Progenitor cell of endocrine pancreas (in vitro differentiated cells): Measurements from ENCODE around the gene PPP1R36. TPM values are rescaled to one million over a fixed set of nuclear protein-coding genes. Genes with fewer than 3 reads are reported as not detected.

Experiments
- DNase-seq: peaks from one replicate; pipeline ENCODE4 v3.0.0; 2021; ENCODE audit warnings: low spot score; ENCODE audit not compliant: unreplicated experiment
- H3K27ac Mint-ChIP-seq: 2 replicates; pipeline ENCODE4 v1.8.0; 2021; ENCODE audit warnings: mild to moderate bottlenecking, moderate library complexity, mixed read lengths
- H3K27me3 Mint-ChIP-seq: 2 replicates; pipeline ENCODE4 v1.8.0; 2021; ENCODE audit warnings: mixed read lengths
- H3K36me3 Mint-ChIP-seq: 2 replicates; pipeline ENCODE4 v1.8.0; 2022; ENCODE audit warnings: mixed read lengths; ENCODE audit not compliant: insufficient read depth
- H3K4me1 Mint-ChIP-seq: 2 replicates; pipeline ENCODE4 v1.8.0; 2021; ENCODE audit warnings: low read depth, mixed read lengths
- H3K4me3 Mint-ChIP-seq: 2 replicates; pipeline ENCODE4 v1.8.0; 2021; ENCODE audit warnings: low read depth, mild to moderate bottlenecking, moderate library complexity, mixed read lengths
- H3K9me3 Mint-ChIP-seq: 2 replicates; pipeline ENCODE4 v1.8.0; 2021; ENCODE audit warnings: low read depth, mixed read lengths
- total RNA-seq: library from RNA; stranded (reverse); gene quantifications from 2 replicates; pipeline ENCODE4 v1.2.1, GENCODE V29; 2021
- TF ChIP-seq, protein P1 (sequence below): fragments of 200-600 bp; sonication (generic); IDR thresholded peaks from one replicate; pipeline ENCODE4 v1.5.0; 2021; ENCODE audit warnings: antibody characterized with exemption, mild to moderate bottlenecking; ENCODE audit not compliant: unreplicated experiment

Gene PPP1R36
- total RNA-seq, 1 donor from 2014 or later: 0.79 TPM

DNA sequence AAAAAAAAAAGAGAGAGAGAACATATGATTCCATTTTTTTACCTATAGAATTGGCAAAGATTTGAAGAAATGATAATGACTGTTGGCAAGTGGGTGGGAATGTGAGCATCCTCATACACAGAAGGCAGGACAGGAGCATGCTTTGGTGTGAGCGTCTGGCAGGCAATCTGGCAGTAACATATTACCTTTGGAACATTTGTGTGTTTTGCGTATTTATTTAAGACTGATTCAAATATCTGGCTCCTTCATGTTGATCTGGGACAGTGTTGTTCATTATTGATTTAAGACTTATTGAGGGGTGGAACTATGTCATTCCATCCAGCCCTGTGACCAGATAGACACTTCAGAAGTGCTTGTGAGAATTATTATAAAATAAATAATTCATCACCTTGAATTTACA, 53.1 kb downstream of the PPP1R36 start:
- no peak overlapping the region for H3K27ac Mint-ChIP-seq
- H3K27me3 Mint-ChIP-seq: peaks cover 14% of the 10 kb centered on the region
- no peaks in the 10 kb centered on the region for H3K9me3 Mint-ChIP-seq
- DNase-seq: no peak
- peaks cover 7% of the 10 kb centered on the region for H3K4me1 Mint-ChIP-seq
- no peaks in the 10 kb centered on the region for H3K36me3 Mint-ChIP-seq
- TF ChIP-seq, protein P1, sequence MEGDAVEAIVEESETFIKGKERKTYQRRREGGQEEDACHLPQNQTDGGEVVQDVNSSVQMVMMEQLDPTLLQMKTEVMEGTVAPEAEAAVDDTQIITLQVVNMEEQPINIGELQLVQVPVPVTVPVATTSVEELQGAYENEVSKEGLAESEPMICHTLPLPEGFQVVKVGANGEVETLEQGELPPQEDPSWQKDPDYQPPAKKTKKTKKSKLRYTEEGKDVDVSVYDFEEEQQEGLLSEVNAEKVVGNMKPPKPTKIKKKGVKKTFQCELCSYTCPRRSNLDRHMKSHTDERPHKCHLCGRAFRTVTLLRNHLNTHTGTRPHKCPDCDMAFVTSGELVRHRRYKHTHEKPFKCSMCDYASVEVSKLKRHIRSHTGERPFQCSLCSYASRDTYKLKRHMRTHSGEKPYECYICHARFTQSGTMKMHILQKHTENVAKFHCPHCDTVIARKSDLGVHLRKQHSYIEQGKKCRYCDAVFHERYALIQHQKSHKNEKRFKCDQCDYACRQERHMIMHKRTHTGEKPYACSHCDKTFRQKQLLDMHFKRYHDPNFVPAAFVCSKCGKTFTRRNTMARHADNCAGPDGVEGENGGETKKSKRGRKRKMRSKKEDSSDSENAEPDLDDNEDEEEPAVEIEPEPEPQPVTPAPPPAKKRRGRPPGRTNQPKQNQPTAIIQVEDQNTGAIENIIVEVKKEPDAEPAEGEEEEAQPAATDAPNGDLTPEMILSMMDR: no peak
- H3K4me3 Mint-ChIP-seq: no peak overlapping the region

DNA sequence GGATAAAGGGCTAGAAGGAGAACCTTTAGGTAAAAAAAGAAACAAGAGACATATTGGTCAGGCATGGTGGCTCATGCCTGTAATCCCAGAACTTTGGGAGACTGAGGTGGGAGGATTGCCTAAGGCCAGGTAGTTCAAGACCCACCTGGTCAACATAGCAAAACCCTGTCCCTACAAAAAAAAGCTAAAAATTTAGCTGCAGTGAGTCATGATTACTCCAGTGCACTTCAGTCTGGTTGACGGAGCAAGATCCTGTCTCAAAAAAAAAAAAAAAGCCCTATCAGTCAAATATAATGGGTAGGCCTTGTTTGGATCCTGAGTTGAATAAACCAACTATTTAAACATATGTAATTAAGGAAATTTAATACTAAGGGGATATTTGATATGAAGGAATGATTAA, 54.2 kb downstream of the PPP1R36 start:
- TF ChIP-seq, protein P1: no peak
- no peaks in the 10 kb centered on the region for H3K36me3 Mint-ChIP-seq
- H3K27ac Mint-ChIP-seq: no peak overlapping the region
- no peaks in the 10 kb centered on the region for H3K9me3 Mint-ChIP-seq
- H3K4me1 Mint-ChIP-seq: peaks cover 7% of the 10 kb centered on the region
- no peak for DNase-seq
- H3K4me3 Mint-ChIP-seq: no peak overlapping the region
- H3K27me3 Mint-ChIP-seq: peaks cover 14% of the 10 kb centered on the region

DNA sequence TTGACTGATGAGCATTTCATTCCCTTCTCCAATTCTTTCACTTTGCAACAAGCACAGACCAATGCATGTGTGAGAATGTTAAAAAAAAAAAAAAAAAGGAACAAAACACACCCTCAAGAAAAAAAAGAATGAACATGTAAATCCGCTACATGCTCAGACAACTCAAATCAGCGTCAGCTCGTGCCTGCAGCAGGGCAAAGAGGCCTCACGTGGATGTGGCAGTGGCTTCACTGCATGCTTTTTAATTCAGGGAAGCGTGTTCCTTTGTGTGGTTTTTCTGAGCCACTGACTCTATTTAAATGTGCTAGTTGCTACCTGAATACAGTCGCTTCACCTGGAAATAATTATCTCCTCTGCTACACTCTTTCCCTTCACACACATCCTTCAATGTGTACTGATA, 55.1 kb downstream of the PPP1R36 start:
- Mint-ChIP-seq H3K4me3 (no peak overlapping the region), H3K4me1 (peaks cover 7% of the 10 kb centered on the region), H3K27ac (no peak overlapping the region), H3K27me3 (peaks cover 14% of the 10 kb centered on the region), H3K36me3 (no peaks in the 10 kb centered on the region), H3K9me3 (no peaks in the 10 kb centered on the region)
- DNase-seq: no peak
- TF ChIP-seq, protein P1: no peak

DNA sequence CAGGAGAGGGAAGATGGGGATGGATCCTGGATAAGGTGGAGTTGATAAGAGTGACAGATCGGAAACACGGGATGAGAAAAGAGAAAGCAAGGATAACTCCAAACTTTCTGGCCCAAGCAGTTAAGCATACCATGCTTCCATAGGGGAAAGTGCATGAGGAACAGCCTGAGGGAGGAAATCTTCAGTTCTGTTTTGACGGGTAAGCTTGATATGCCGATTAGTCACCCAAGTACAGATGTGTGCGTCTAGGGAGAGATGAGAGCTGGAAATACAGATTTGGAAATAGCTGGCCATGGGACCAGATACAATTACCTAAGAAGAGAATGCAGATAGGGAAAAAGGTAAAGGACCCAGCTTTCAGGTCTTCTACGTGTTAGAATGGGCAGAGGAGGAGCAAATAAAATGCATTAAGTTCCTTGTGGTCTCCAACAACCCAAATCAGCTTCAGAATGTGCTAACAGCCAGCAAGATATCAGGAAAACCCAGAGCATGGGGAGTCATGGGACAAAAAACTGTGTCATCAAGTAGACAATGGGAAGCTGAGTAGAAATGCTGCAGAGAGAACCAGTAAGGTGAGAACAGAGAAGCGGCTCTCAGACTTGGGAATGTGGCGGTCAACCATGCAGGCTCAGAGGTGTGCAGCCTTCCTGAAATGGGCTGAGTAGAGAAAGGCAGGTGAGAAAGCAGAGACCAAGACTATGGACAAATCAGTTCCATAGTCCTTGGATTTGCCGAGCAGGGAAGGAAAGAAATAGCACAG, 56.3 kb downstream of the PPP1R36 start:
- no peak for DNase-seq
- H3K4me1 Mint-ChIP-seq: peaks cover 7% of the 10 kb centered on the region
- H3K27me3 Mint-ChIP-seq: peaks cover 11% of the 10 kb centered on the region
- TF ChIP-seq, protein P1: no peak
- H3K27ac Mint-ChIP-seq: no peak overlapping the region
- H3K36me3 Mint-ChIP-seq: no peaks in the 10 kb centered on the region
- no peaks in the 10 kb centered on the region for H3K9me3 Mint-ChIP-seq
- H3K4me3 Mint-ChIP-seq: no peak overlapping the region

DNA sequence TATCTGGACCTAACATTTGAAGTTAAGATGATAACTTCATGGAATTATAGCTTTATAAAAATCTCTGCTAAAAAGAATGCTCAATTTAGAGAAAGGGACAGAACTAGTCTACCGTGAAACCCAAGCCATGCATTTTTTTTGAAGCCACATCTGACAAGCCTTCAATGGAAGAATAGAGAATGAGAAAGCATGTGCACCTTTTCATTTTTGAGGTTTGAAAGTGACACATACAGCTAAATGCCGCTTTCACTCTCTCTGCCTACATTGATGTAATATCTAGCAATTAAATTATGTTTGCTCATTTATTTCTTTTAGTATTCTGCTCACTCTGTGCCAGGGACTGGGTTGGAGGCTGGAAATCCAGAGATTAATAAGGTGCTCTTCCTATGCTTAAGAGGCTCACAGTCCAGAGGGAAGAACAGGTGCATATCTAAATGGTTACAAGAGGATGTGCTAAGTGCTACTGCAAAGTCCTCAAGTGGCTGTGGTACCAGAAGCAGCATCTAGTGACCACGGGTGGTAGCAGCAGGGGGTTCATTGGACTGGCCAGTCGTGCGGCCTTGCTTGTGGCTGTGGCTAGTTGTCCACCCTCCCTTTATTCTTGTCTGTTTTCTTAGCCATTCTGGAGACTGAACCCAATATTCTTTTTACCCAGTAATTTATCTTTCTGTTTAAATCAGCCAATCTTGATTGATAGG, 60.4 kb downstream of the PPP1R36 start:
- peaks cover 11% of the 10 kb centered on the region for H3K27me3 Mint-ChIP-seq
- no peaks in the 10 kb centered on the region for H3K36me3 Mint-ChIP-seq
- H3K27ac Mint-ChIP-seq: no peak overlapping the region
- no peaks in the 10 kb centered on the region for H3K9me3 Mint-ChIP-seq
- TF ChIP-seq, protein P1: no peak
- no peak overlapping the region for H3K4me3 Mint-ChIP-seq
- no peak for DNase-seq
- peaks cover 15% of the 10 kb centered on the region for H3K4me1 Mint-ChIP-seq
